Brain microvascular endothelial cell (primary cell): ENCODE results near the gene TMX3.

ENCODE experiments used
- DNase-seq: peaks from one replicate; pipeline ENCODE4 v3.0.0-alpha.2; 2020
- H3K27ac ChIP-seq: fragments of 250-450 bp; sonication (Bioruptor Pico); 2 replicates; pipeline ENCODE4 v1.5.1; 2020; ENCODE audit warnings: mild to moderate bottlenecking, moderate library complexity
- H3K27me3 ChIP-seq: fragments of 250-450 bp; sonication (Bioruptor Pico); replicated peaks from 2 replicates; pipeline ENCODE4 v1.5.1; 2020; ENCODE audit warnings: mild to moderate bottlenecking
- H3K36me3 ChIP-seq: fragments of 250-450 bp; sonication (Bioruptor Pico); replicated peaks from 2 replicates; pipeline ENCODE4 v1.5.1; 2020; ENCODE audit warnings: mild to moderate bottlenecking
- H3K4me3 ChIP-seq: 2 replicates; pipeline ENCODE4 v1.5.1; 2011; ENCODE audit warnings: low read depth, mild to moderate bottlenecking, control low read depth, low read length, moderate library complexity
- in situ Hi-C: cut with HindIII; loops from 2 replicates; pipeline ENCODE4 v1.10.0; 2017; ENCODE audit warnings: low sequenced_read_pairs, low pct_ligation_motif_present
- TF ChIP-seq, protein P1 (sequence below): IDR thresholded peaks from 2 replicates; pipeline ENCODE4 v1.5.1; 2011; ENCODE audit warnings: low read depth, mild to moderate bottlenecking, moderate library complexity, low read length, control low read depth, inconsistent platforms; ENCODE audit errors: missing control alignments

TMX3 gene

DNA sequence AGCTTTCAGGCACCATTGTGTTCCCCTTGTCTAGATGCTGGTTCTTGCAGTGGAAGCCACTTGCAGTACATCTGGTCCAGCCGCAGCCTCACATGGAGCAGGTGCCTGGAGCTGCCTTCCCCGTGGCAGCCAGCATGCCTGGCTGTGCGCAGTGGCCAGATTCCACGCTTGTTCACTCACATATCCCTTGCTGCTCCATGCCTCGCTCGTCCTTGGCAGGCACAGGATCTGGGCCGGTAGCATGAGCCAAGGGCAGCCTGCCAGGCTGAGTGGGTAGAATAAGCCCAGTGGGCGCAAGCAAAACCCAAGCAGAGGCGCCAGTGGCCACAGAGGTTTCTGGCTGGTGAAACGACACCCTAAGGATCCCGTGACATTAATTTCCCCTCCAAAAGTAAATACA is 20.6 kb downstream of the TMX3 start:
- Histone ChIP-seq H3K27me3 (no peaks in the 10 kb centered on the region), H3K36me3 (peaks cover 31% of the 10 kb centered on the region), H3K4me3 (no peak overlapping the region), H3K27ac (no peak overlapping the region)
- TF ChIP-seq, protein P1, sequence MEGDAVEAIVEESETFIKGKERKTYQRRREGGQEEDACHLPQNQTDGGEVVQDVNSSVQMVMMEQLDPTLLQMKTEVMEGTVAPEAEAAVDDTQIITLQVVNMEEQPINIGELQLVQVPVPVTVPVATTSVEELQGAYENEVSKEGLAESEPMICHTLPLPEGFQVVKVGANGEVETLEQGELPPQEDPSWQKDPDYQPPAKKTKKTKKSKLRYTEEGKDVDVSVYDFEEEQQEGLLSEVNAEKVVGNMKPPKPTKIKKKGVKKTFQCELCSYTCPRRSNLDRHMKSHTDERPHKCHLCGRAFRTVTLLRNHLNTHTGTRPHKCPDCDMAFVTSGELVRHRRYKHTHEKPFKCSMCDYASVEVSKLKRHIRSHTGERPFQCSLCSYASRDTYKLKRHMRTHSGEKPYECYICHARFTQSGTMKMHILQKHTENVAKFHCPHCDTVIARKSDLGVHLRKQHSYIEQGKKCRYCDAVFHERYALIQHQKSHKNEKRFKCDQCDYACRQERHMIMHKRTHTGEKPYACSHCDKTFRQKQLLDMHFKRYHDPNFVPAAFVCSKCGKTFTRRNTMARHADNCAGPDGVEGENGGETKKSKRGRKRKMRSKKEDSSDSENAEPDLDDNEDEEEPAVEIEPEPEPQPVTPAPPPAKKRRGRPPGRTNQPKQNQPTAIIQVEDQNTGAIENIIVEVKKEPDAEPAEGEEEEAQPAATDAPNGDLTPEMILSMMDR, result no peak
- DNase-seq, result no peak
- in situ Hi-C loops, result no loop called here

DNA sequence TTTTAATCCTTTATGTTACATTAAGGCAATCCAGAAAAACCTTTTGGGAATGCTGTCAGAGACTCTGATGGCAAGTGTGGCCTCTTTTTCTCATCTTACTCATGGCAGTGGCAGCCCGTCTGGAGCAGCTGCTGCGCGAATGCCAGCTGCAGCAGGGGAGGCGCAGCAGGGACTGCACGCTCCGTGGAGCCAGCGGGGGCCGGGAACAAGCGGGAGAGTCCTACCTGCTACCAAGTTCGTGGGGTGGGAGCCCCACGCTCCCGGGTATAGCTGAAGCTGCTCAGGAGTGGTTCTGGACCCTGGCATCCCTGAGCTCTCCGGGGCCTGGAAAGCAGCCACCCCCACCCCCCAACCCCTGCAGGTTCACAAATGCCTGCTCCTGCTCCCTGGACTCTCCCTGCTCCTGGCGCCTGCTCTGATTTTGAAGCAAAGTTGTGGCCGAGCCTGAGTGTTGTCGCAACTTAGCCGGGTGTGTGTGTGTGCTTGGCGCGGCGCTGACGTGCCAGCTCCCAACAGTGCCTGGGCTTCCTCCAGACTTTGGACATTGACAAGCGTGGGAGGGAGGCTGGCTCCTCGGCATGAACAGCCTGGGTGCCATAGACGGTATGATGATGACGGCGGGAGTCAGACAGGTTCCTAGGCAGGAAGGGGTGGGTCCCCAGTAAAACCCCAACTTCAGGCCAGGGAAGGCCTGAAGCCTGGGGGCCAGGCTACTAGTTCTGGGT is 21.7 kb downstream of the TMX3 start:
- in situ Hi-C loops, result no loop called here
- no peak overlapping the region for H3K4me3 ChIP-seq
- no peak for DNase-seq
- H3K27ac ChIP-seq, result no peak overlapping the region
- TF ChIP-seq, protein P1, result no peak
- no peaks in the 10 kb centered on the region for H3K27me3 ChIP-seq
- H3K36me3 ChIP-seq, result peaks cover 31% of the 10 kb centered on the region

DNA sequence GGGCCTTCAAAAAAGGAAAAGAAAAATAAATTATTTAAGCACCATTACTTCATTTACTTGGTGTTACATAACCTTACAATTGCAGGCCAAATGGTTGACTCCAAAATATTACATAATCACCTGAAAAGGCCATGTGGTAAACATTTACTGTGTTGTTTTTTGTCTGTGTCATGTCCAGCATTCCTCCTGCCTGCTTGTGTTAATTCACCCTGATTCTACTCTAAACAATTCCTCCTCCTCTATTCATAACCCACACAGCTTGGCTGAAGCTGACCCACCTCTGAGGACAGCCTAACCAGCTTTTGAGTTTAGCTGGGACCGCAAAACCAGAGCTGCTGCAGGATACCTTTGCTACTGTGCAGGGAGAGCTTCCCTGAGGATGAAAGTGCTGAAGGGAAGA is 35.4 kb downstream of the TMX3 start:
- H3K4me3 ChIP-seq, result no peak overlapping the region
- H3K36me3 ChIP-seq, result peaks cover 22% of the 10 kb centered on the region
- DNase-seq, result no peak
- in situ Hi-C loops, result no loop called here
- no peaks in the 10 kb centered on the region for H3K27me3 ChIP-seq
- TF ChIP-seq, protein P1, result no peak
- no peak overlapping the region for H3K27ac ChIP-seq

DNA sequence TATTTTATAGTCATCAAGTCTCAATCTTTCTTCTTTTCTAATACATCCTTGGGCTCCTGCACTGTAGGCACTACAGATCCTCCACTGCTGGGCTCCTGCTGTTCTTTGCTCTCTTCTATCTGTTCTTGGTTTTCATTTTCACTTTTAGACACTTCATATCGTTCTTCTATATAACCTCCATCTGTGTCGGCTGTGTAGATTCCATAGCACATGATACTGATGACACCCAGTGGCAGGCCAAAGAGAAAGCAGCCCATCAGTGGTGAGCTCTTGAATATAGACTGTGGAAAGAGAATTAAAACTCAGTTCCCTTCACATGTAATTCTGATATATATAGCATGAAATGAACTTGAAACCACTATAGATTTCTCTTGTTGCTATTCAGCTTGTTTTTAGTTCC is 38.0 kb downstream of the TMX3 start:
- no peak overlapping the region for H3K4me3 ChIP-seq
- no peaks in the 10 kb centered on the region for H3K27me3 ChIP-seq
- peaks cover 19% of the 10 kb centered on the region for H3K36me3 ChIP-seq
- H3K27ac ChIP-seq, result no peak overlapping the region
- peak; percentile 23 for DNase-seq
- in situ Hi-C loops, result no loop called here
- TF ChIP-seq, protein P1, result peak; percentile 39

DNA sequence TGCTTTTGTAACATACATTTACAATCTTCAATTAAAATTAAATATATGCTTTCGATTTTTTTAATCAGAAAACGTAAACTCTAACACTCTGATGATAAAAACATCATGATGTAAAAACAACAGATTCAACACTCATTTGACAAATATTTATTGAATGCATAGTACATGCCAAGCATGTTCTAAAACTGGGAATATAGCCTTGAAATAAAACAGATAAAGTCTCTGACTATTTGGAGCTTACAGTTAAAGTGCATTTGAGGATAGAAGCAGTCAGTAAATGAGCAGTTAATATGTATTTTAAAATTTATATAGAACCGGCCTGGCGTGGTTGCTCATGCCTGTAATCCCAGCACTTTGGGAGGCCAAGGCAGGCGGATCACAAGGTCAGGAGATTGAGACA is 47.8 kb downstream of the TMX3 start:
- Histone ChIP-seq H3K27ac (no peak overlapping the region), H3K36me3 (no peaks in the 10 kb centered on the region), H3K4me3 (no peak overlapping the region), H3K27me3 (no peaks in the 10 kb centered on the region)
- TF ChIP-seq, protein P1, result no peak
- in situ Hi-C loops, result no loop called here
- no peak for DNase-seq

DNA sequence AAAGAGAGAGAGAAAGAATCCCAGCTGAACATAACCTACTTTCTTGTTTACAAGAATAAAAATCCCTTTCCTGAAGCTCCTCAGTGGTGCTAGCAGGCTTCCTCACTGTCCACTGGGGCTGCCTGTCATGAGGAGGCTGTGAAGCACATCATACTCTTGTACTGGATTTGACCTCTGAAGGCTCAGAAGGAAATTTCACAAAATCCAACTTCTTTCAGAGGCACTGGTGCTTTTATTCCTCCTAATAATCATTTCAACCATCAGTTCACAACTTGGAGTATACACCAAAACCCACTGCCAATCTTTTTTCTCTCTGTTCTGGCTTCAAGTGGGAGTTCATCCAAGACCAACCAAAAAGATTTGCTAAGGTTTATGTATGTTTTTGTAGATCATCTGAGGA is 48.5 kb downstream of the TMX3 start:
- in situ Hi-C loops, result no loop called here
- TF ChIP-seq, protein P1, result no peak
- no peaks in the 10 kb centered on the region for H3K27me3 ChIP-seq
- no peak overlapping the region for H3K27ac ChIP-seq
- no peak overlapping the region for H3K4me3 ChIP-seq
- no peaks in the 10 kb centered on the region for H3K36me3 ChIP-seq
- DNase-seq, result peak; percentile 1
